ENCODE data around the gene MYO7B. TPM values are rescaled to one million over a fixed set of nuclear protein-coding genes. Genes with fewer than 3 reads are reported as not detected.
A peak's percentile ranks its signal among the peaks of the same experiment; 100 is the strongest.
"Not testable (repeated sequence)": the region's sequence is repeated elsewhere in the genome, so short reads cannot be mapped to it uniquely, and the experiment has no call there.

Gene MYO7B
- total RNA-seq, 2 experiments from 2014 or later = 0.14 to 0.58 TPM

DNA sequence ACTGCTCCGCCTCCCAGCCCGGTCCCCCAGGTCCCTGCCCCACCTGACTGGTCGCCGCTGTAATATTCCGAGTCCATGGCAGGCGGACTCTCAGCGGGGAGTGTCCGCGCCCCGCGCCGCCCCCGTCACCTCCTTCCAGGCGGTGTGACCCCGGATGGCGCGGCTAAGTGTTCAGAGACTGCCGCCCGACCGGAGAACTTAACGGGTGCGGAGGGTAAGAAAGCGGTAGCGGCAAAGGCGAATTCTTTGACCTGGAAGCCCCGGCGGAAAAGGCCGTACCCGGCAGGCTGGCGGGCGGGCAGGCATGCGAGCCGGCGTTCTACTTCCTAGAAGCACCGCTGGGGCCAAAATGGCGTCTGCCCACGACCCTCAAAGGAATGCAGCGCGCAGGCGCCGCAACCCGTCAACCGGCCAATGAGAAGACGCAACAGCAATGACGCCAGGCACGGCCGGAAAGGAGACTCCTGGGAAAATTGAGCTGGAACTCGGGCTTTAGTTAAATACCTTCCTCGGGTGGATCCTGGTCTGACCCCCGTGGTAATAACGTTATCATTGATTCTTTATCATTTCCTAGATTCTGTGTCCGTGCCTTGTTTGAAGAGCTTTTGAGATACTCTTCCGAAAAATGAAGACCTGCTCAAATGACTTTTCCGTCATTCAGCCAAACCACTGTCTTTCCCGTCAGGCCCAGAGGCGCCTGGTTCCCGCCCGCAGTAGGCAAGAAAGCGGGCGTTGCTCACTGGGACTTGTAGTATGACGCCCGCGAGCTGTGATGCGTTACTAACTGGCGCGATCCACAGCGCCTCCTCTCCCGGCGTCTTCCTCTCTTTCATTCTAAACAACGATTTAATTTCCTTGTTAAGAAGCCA, 9.1 kb upstream of the MYO7B start, which contains the start of gene IWS1:
TSS of gene IWS1 (minus strand) at position 358 of the 869 bp plus-strand sequence. CDS start at position 77, 281 bp downstream.
- DNase-seq = peak; percentile 96
- ChIA-PET POLR2A (interaction anchor here (0.7 to 1.4 kb wide), 9 partner anchors 10 to 565 kb away, joined by 3 to 6 read pairs (median 3); partner anchors contain the start of genes ERCC3, SFT2D3 and UGGT1), CTCF (interaction anchor here (0.8 to 1.6 kb wide), 3 partner anchors 14 to 65 kb away, joined by 3 to 7 read pairs (median 3); no protein-coding TSS in a partner anchor)
- Mint-ChIP-seq H3K36me3 (peaks cover 20% of the 10 kb centered on the region), H3K27ac (peak within 1 kb of the TSS; percentile 90), H3K9me3 (peaks cover 5% of the 10 kb centered on the region), H3K27me3 (no peaks in the 10 kb centered on the region), H3K4me3 (peak within 1 kb of the TSS; percentile 92), H3K4me1 (ENCODE audit: low read depth) (peaks cover 34% of the 10 kb centered on the region)
- intact Hi-C loops (cut with micrococcal nuclease) = loop anchor here (1.0 to 5.0 kb wide), 9 partner anchors 37 to 869 kb away; partner anchors contain the start of genes GYPC, MAP3K2, SFT2D3 and UGGT1

DNA sequence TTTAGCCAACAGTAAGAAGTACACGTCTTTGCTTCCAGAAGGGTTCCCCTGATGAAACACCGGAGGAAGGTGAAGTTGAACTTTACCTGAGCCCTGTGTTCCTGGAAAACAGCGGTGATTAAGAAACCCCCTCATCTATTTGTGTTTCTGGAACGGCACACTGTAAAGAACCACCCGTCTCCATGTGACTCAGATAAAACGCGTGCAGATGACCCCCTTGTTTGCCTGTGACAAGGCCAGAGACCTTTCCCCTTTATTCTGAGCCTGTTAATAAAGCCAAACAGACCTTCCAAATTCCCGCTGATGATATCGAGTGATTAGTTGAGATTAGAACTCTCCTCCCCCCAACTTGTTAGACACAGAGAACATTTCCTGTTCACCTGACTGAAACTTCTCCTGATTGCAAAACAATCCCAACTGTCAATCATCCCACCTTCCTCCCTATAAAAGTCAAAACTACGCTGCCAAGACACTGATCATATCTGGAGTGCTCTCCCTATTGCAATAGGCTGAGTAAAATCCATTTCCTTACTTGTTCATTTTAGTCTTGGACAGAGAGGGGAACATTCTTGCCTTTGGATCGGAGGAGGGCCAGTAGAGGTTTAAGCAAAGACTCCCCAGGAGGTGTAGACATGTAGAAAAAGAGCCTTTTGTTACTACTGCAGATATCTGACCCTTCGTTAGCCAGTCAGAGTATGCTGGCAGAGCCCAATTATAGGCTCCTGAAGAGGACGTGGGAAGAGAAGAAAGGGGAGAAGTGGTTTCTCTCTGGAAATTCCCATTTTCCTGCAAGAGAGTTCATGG, 8.3 kb upstream of the MYO7B start:
- Mint-ChIP-seq H3K27ac (peak overlapping the region; percentile 90), H3K4me1 (ENCODE audit: low read depth) (peaks cover 29% of the 10 kb centered on the region), H3K9me3 (peaks cover 5% of the 10 kb centered on the region), H3K4me3 (peak overlapping the region; percentile 92), H3K27me3 (no peaks in the 10 kb centered on the region), H3K36me3 (peaks cover 15% of the 10 kb centered on the region)
- POLR2A ChIA-PET = interaction anchor here (0.7 to 1.4 kb wide), 9 partner anchors 9 to 564 kb away, joined by 3 to 6 read pairs (median 3); partner anchors contain the start of genes ERCC3, SFT2D3 and UGGT1
- DNase-seq = no peak
- CTCF ChIA-PET = interaction anchor here (0.8 to 1.6 kb wide), 3 partner anchors 14 to 64 kb away, joined by 3 to 7 read pairs (median 5); no protein-coding TSS in a partner anchor
- intact Hi-C loops (cut with micrococcal nuclease) = loop anchor here (2.0 to 5.0 kb wide), 5 partner anchors 122 to 870 kb away; partner anchors contain the start of genes GYPC, UGGT1 and WDR33

DNA sequence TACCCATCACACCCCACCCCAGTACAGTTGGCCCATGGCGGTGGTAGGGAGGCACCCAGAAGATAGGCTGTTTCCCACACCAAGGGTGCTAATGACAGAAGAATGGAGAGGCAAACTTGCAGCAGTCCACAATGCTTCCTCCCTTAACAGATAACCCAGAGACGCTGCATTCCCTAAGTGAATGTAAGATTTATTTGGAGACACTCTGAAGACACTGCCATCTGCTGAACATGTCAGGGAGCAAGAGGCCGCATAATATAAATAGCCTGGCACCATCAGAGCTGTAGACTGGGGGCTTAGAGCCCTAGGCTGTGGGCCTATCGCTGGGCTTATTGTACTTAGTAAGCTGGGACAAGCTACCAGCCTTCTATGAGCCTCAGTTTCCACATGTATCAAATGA, 7.0 kb upstream of the MYO7B start:
- DNase-seq = no peak
- Mint-ChIP-seq H3K4me1 (ENCODE audit: low read depth) (peaks cover 22% of the 10 kb centered on the region), H3K27me3 (no peaks in the 10 kb centered on the region), H3K9me3 (peaks cover 5% of the 10 kb centered on the region), H3K4me3 (no peak overlapping the region), H3K27ac (no peak overlapping the region), H3K36me3 (peaks cover 9% of the 10 kb centered on the region)
- intact Hi-C loops (cut with micrococcal nuclease) = loop anchor here (5.0 kb wide), 3 partner anchors 284 to 871 kb away; partner anchors contain the start of genes GYPC, UGGT1 and WDR33
- ChIA-PET CTCF (interaction anchor here (1.4 to 2.0 kb wide), 2 partner anchors 63 to 121 kb away, joined by 5 read pairs; no protein-coding TSS in a partner anchor), POLR2A (no interaction called here)

DNA sequence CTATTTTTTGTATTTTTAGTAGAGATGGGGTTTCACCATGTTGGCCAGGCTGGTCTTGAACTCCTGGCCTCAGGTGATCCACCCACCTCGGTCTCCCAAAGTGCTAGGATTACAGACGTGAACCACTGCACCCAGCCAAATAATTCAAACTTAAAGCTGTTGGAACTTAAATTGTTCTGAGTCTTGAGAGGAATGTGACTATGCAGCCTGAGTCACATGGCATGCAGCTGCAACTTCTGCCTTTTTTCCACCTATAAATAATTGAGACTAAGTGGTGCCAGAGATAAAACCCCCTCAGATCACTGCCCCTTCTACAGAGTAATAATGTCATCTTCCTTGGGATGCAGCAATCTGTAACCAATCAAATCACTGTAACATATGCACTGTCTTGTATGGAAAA, 6.1 kb upstream of the MYO7B start:
- H3K27ac Mint-ChIP-seq, H3K36me3 Mint-ChIP-seq, POLR2A ChIA-PET, H3K9me3 Mint-ChIP-seq, H3K27me3 Mint-ChIP-seq, DNase-seq, H3K4me3 Mint-ChIP-seq: not testable (repeated sequence)
- peaks cover 17% of the 10 kb centered on the region for H3K4me1 Mint-ChIP-seq (ENCODE audit: low read depth)
- CTCF ChIA-PET = interaction anchor here (1.1 to 2.0 kb wide), 2 partner anchors 62 to 120 kb away, joined by 4 to 5 read pairs; no protein-coding TSS in a partner anchor
- intact Hi-C loops (cut with micrococcal nuclease) = loop anchor here (5.0 kb wide), 3 partner anchors 283 to 872 kb away; partner anchors contain the start of genes GYPC, UGGT1 and WDR33

DNA sequence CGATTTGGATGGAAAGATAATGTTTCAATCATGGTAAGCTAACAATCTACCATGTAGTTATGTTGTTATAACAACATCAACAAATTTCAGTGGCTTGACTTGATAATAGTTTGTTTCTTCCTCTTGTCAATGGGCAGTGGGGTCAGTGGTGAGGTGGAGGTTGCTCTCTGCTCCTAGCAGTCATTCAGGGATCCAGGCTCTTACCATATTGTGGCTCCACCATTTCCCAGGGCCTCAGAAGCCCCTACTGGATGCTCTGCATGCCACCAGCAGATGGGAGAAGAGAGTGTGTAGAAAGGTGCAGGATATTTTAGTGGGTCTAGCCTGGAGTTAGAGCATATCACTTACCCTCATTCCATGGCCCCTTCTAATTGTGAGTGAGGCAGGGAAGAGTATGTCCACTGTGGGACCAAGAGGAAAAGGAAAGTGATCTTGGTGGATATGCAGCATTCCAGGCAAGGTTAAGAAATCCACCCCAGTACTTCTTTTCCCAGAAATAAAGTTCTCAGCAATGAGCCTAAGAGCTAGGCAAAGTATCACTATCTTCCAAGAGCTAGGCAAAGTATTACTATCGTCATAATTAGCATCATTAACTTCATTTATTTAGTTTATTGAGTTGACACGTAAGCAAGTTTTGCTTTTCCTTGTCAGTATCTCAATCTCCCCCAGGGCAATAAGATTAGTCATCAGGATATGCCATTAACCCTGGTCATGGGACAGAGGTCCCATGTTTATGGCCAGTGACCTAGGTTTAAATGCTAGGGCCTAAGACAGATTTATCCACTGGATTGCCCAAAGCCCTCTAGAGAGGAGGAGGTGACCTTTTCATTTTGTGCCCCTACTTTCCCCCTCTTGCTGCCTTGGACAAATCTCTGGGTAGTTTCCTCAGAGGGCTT, 5.0 kb upstream of the MYO7B start:
- intact Hi-C loops (cut with micrococcal nuclease) = no loop called here
- no peaks in the 10 kb centered on the region for H3K27me3 Mint-ChIP-seq
- H3K4me3 Mint-ChIP-seq = no peak overlapping the region
- ChIA-PET CTCF (no interaction called here), POLR2A (no interaction called here)
- DNase-seq = no peak
- H3K27ac Mint-ChIP-seq = no peak overlapping the region
- peaks cover 14% of the 10 kb centered on the region for H3K4me1 Mint-ChIP-seq (ENCODE audit: low read depth)
- H3K36me3 Mint-ChIP-seq = peaks cover 3% of the 10 kb centered on the region
- H3K9me3 Mint-ChIP-seq = peaks cover 5% of the 10 kb centered on the region

DNA sequence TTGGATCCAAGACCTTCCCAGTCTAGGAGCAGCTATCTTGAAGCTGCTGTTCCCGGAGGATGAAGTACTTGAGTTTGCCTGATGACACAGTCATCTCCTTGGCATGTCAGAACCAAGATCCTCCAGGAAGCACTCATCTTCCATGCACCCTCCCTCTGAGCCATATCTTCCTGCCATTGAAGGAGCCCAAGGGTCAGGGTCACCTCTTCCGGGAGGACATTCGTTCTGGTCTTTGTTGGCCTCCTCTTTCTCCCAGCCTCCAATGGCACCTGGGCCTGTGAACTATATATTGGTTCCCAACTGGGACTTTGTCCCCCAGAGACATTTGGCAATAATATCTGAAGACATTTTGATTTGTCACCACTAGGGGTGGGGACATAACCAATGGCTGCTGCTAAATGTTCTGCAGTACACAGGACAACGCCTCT, 4.2 kb upstream of the MYO7B start:
- H3K27ac Mint-ChIP-seq = no peak overlapping the region
- no peak for DNase-seq
- ChIA-PET POLR2A (no interaction called here), CTCF (no interaction called here)
- peaks cover 5% of the 10 kb centered on the region for H3K9me3 Mint-ChIP-seq
- intact Hi-C loops (cut with micrococcal nuclease) = no loop called here
- no peaks in the 10 kb centered on the region for H3K27me3 Mint-ChIP-seq
- H3K4me3 Mint-ChIP-seq = no peak overlapping the region
- no peaks in the 10 kb centered on the region for H3K36me3 Mint-ChIP-seq
- peaks cover 12% of the 10 kb centered on the region for H3K4me1 Mint-ChIP-seq (ENCODE audit: low read depth)

DNA sequence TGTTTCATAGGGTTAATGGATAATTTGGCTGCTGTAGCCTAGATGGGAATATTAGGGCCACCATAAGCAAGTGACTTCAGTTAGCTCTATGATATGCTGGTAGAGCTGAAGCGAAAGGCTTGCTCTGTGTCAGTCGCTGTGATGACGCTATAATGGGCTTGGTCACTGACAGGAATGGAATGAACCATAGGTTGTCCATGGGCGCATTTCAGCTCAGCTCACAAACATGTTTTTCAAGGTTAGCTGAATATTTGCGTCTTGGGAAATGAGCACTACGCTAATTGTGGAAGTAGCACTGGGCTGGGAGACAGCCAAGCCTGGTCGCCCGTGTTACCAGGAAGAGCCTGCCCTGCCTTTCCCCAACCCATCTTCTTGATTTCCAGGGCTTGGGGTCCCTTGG, 3.2 kb upstream of the MYO7B start:
- Mint-ChIP-seq H3K9me3 (peaks cover 5% of the 10 kb centered on the region), H3K4me3 (no peak overlapping the region), H3K27me3 (no peaks in the 10 kb centered on the region), H3K36me3 (no peaks in the 10 kb centered on the region), H3K4me1 (ENCODE audit: low read depth) (peaks cover 8% of the 10 kb centered on the region), H3K27ac (no peak overlapping the region)
- ChIA-PET POLR2A (no interaction called here), CTCF (no interaction called here)
- no peak for DNase-seq
- intact Hi-C loops (cut with micrococcal nuclease) = no loop called here

DNA sequence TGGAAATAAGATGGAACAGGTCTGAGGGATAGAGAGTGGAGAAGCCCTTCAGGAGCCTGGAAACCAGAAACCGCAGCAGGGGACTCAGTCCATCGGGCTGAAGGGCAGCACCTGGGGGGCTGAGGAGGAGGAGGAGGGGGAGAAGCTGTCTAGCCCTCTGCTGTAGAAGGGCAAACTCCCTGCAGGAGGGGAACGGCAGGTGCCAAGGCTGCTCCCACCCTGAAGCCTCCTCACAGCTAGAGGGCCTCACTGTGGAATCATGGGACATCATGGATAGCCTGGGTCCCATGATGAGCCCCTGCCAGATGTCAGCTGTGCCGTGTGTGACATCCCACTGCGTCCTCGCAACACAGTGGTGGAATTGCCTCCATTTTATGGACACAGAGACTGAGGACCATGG, 435 bp downstream of the MYO7B start:
- no peaks in the 10 kb centered on the region for H3K4me1 Mint-ChIP-seq (ENCODE audit: low read depth)
- peaks cover 5% of the 10 kb centered on the region for H3K27me3 Mint-ChIP-seq
- ChIA-PET POLR2A (interaction anchor here (0.8 kb wide), 1 partner anchor 9 kb away, joined by 3 read pairs; the partner anchor contains the start of gene IWS1), CTCF (no interaction called here)
- no peak overlapping the region for H3K4me3 Mint-ChIP-seq
- intact Hi-C loops (cut with micrococcal nuclease) = no loop called here
- H3K27ac Mint-ChIP-seq = no peak overlapping the region
- no peaks in the 10 kb centered on the region for H3K9me3 Mint-ChIP-seq
- DNase-seq = no peak
- no peaks in the 10 kb centered on the region for H3K36me3 Mint-ChIP-seq

DNA sequence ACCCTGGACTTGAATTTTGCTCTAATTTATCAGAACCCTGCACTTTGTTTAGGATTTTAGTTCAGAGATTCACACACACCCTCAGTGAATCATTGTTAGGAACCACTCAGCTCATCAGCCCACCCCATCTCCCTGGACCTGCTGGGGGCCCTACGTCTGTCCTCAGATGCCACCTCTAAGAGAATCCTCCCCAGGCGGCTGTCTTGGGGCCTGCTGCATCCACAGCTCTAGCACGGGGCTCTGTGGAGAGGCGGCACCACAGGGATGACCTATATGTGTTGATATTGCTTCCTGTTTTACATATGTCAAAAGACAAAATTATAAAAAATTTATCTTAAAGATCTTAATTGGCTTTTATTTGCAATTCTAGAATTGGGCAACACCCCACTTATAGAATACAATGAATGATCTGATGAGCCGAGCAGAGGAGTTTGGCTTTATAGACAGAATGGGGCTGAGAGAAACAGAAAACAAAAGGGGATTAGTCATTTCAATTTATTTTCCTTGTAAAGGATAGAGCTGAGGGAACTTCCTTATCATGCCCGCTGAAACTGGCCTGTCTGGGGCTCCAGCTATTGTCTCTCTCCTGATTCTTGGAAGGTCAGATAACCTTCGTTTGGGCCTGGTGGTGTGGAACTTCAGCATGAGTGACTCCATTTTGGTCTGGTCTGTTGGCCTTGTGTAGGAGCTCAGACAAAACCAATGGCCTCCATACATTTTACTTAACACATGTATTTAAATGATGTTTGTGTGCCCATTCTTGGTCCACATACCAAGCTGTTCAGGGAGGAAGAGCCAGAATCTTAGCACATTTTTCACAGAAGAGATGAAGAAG, 1.4 kb downstream of the MYO7B start:
- intact Hi-C loops (cut with micrococcal nuclease) = no loop called here
- CTCF ChIA-PET = interaction anchor here (1.3 kb wide), 1 partner anchor 13 kb away, joined by 3 read pairs; no protein-coding TSS in a partner anchor

DNA sequence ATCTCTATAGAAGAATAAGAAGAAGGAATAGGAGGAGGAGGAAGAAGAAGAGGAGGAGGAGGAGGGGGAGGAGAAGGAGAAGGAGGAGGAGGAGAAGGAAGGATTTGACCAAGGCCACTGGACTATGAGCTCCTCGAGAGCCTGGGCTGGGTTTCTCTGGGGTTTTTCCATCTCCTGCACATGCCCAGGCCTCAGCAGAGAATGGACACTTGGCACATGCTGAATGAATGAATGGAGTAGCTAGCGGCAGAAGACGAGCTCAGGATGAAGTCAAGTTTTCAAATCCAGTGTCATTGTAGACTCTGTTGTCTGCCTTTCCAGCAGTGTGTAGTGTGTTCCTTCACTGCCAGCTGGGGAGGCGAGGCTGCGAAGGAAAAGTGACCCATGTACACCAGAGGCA, 2.2 kb downstream of the MYO7B start:
- Mint-ChIP-seq H3K36me3 (no peaks in the 10 kb centered on the region), H3K27ac (no peak overlapping the region), H3K9me3 (no peaks in the 10 kb centered on the region), H3K4me3 (no peak overlapping the region), H3K27me3 (peaks cover 5% of the 10 kb centered on the region), H3K4me1 (ENCODE audit: low read depth) (no peaks in the 10 kb centered on the region)
- POLR2A ChIA-PET = no interaction called here
- DNase-seq = no peak
- CTCF ChIA-PET = interaction anchor here (1.3 kb wide), 1 partner anchor 12 kb away, joined by 3 read pairs; no protein-coding TSS in a partner anchor
- intact Hi-C loops (cut with micrococcal nuclease) = no loop called here

More for the DNA sequence above, 1.4 kb downstream of the MYO7B start:
- Mint-ChIP-seq H3K27ac (no peak overlapping the region), H3K27me3 (peaks cover 5% of the 10 kb centered on the region), H3K36me3 (no peaks in the 10 kb centered on the region), H3K4me3 (no peak overlapping the region), H3K9me3 (no peaks in the 10 kb centered on the region), H3K4me1 (ENCODE audit: low read depth) (no peaks in the 10 kb centered on the region)
- DNase-seq = no peak
- POLR2A ChIA-PET = interaction anchor here (0.8 kb wide), 1 partner anchor 10 kb away, joined by 3 read pairs; the partner anchor contains the start of gene IWS1

Measured in activated CD4-positive, alpha-beta memory T cell treated with anti-CD3 and anti-CD28 coated beads for 36 hours (primary cell).